GM21360 (cell line): ENCODE results near the gene IQSEC2.
A peak's percentile ranks its signal among the peaks of the same experiment; 100 is the strongest.

Source experiments
- ATAC-seq: cut with Tn5 transposase; IDR thresholded peaks from one replicate; pipeline ENCODE4 v1.9.1; 2021; ENCODE audit warnings: mild to moderate bottlenecking, moderate library complexity; ENCODE audit not compliant: unreplicated experiment

IQSEC2 gene

GRCh38 chrX:53247928-53248327 is 33.5 kb downstream of the IQSEC2 start:
- ATAC-seq: no peak

GRCh38 chrX:53246231-53246630 is 35.2 kb downstream of the IQSEC2 start:
- no peak for ATAC-seq

- no peak for ATAC-seq
Observed at GRCh38 chrX:53244610-53245009, 36.8 kb downstream of the IQSEC2 start.

- no peak for ATAC-seq
Observed at GRCh38 chrX:53242310-53242709, 39.1 kb downstream of the IQSEC2 start.

- no peak for ATAC-seq
Observed at GRCh38 chrX:53241558-53241957, 39.8 kb downstream of the IQSEC2 start.

- peak; percentile 63 for ATAC-seq
Observed at GRCh38 chrX:53239474-53239873, 41.9 kb downstream of the IQSEC2 start.

GRCh38 chrX:53237056-53237455 is 44.3 kb downstream of the IQSEC2 start:
- ATAC-seq: no peak

GRCh38 chrX:53236025-53236679 is 45.2 kb downstream of the IQSEC2 start:
- no peak for ATAC-seq

GRCh38 chrX:53235566-53235965 is 45.8 kb downstream of the IQSEC2 start:
- no peak for ATAC-seq

- no peak for ATAC-seq
Observed at GRCh38 chrX:53234484-53234883, 46.9 kb downstream of the IQSEC2 start.

GRCh38 chrX:53233536-53233935 is 47.8 kb downstream of the IQSEC2 start:
- ATAC-seq: no peak

- ATAC-seq: no peak
Observed at GRCh38 chrX:53230116-53230515, 51.3 kb downstream of the IQSEC2 start.

- no peak for ATAC-seq
Observed at GRCh38 chrX:53227224-53227765, 54.1 kb downstream of the IQSEC2 start.

GRCh38 chrX:53224860-53225797 is 56.3 kb downstream of the IQSEC2 start, which contains the start of gene KDM5C:
Gene KDM5C (minus strand): TSS chrX:53225207. CDS start chrX:53224889, 318 bp downstream.
- ATAC-seq: peak; percentile 84

- ATAC-seq: no peak
Observed at GRCh38 chrX:53223955-53224859, 57.2 kb downstream of the IQSEC2 start.

- ATAC-seq: no peak
Observed at GRCh38 chrX:53223068-53223693, 58.2 kb downstream of the IQSEC2 start.
